ENCODE data around the gene GPRIN3.

DNA sequence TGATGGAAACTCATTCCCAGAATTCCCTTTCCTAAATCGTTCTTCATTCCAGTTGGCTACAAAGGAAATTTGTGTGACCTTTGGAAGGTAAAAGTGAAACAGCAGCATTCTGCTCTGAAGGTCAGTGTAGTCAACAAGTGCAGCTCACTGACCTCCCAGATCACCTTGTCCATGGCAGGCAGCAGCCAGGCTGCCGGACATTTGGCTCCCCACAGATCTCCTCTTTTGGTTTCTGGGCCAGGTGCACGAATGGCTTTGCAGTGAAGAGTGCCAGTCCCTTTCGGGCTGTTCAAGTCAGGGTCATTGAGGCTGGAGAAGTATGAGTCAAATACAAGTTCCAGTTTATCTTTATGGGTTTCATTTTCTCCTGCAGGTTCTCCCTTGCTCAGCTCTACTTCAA is 14.3 kb downstream of the GPRIN3 start:
- TF ChIP-seq CTCF (conservative IDR thresholded peaks at IDR 0.05; ENCODE audit: low read depth in 2 of 2), result no peak
- TF ChIP-seq POLR2AphosphoS5 (IDR thresholded peaks at IDR 0.05; ENCODE audit: low read depth), result no peak
- TF ChIP-seq JUNB (IDR thresholded peaks at IDR 0.05; ENCODE audit: unreplicated experiment), result no peak
- TF ChIP-seq REST (IDR thresholded peaks at IDR 0.05; ENCODE audit: unreplicated experiment), result no peak

All from GM23338 (cell line).